ENCODE results near the gene LRPPRC. TPM values are rescaled to one million over a fixed set of nuclear protein-coding genes. Genes with fewer than 3 reads are reported as not detected.

The LRPPRC gene
- polyA plus RNA-seq, 1 of the 3 experiments (the other 2 are of a cell fraction) = 31.4 TPM

DNA sequence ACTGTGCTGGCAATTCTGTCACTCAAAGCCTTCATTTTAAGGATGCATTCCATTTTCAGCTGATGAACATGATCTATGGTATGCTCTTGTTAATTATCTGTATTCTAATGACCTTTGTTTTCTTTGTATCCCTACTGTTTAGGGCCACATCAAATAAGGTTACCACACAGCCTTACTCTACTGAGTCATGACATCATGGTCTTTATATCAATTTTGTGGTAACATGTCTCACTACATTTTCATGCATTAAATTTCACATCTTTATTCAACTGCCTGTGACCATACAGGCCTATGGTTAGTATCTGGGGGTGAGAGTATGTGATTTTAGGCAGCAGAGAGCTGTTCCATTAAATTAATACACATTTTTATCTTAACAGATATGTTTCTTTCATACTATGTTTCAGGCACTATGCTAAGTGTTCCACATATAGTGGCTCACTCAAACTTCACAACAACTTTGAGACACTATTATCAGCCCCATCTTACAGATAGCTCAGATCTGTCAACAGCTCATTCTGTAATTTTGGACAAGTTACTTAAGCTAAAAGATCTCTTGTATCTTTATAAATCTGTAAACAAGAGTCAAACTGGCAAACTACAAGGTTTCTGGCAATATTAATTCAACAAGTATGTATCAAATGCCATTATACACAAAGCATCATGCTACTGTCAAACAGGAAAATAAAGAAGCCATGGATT lies 18.0 kb downstream of the LRPPRC start:
- Histone ChIP-seq H3K4me3 (ENCODE audit: low read depth in 2 of 2, low read length in 1 of 2) (no peak overlapping the region), H3K9me3 (no peaks in the 10 kb centered on the region), H3K9ac (no peak overlapping the region), H3F3A (replicated peaks; ENCODE audit: insufficient read depth) (no peaks in the 10 kb centered on the region), H3K4me1 (ENCODE audit: control insufficient read depth in 1 of 2, insufficient read depth in 2 of 2, low read depth in 1 of 2, low read length in 1 of 2) (no peaks in the 10 kb centered on the region), H3K27ac (ENCODE audit: low read depth in 2 of 2, low read length in 1 of 2) (no peak overlapping the region), H4K20me1 (ENCODE audit: insufficient read depth) (no peaks in the 10 kb centered on the region), H3K36me3 (replicated peaks in 1 of 2; ENCODE audit: control insufficient read depth in 1 of 2, insufficient read depth in 2 of 2, low read length in 1 of 2) (peaks cover 83 to 89% of the 10 kb centered on the region in 2 experiments), H3K9me2 (no peaks in the 10 kb centered on the region), H3K4me2 (no peak overlapping the region), H3K79me2 (ENCODE audit: insufficient read depth) (peaks cover 38% of the 10 kb centered on the region), H2AFZ (ENCODE audit: low read depth) (no peak overlapping the region), H3K27me3 (ENCODE audit: insufficient read depth) (no peaks in the 10 kb centered on the region)
- CTCF ChIA-PET = interaction anchor here (0.6 to 2.5 kb wide), 3 partner anchors 8 to 360 kb away, joined by 3 to 8 read pairs (median 4); no protein-coding TSS in a partner anchor
- no peak for DNase-seq
- TF ChIP-seq SIN3A (IDR thresholded peaks at IDR 0.05; ENCODE audit: borderline replicate concordance, low read depth, low read length) (no peak), RCOR1 (IDR thresholded peaks at IDR 0.05; ENCODE audit: low read length) (no peak), USF1 (IDR thresholded peaks at IDR 0.05; ENCODE audit: borderline replicate concordance, low read depth) (no peak), EZH2phosphoT487 (IDR thresholded peaks at IDR 0.05; ENCODE audit: borderline replicate concordance, low read depth) (no peak), SMC3 (IDR thresholded peaks at IDR 0.05; ENCODE audit: low read depth, low read length) (no peak), TCF12 (IDR thresholded peaks at IDR 0.05) (no peak), JUND (IDR thresholded peaks at IDR 0.05) (no peak), YY1 (IDR thresholded peaks at IDR 0.05; ENCODE audit: low read depth) (no peak), MAX (IDR thresholded peaks at IDR 0.05; ENCODE audit: low read depth) (no peak)
- TF ChIP-seq, protein P1, sequence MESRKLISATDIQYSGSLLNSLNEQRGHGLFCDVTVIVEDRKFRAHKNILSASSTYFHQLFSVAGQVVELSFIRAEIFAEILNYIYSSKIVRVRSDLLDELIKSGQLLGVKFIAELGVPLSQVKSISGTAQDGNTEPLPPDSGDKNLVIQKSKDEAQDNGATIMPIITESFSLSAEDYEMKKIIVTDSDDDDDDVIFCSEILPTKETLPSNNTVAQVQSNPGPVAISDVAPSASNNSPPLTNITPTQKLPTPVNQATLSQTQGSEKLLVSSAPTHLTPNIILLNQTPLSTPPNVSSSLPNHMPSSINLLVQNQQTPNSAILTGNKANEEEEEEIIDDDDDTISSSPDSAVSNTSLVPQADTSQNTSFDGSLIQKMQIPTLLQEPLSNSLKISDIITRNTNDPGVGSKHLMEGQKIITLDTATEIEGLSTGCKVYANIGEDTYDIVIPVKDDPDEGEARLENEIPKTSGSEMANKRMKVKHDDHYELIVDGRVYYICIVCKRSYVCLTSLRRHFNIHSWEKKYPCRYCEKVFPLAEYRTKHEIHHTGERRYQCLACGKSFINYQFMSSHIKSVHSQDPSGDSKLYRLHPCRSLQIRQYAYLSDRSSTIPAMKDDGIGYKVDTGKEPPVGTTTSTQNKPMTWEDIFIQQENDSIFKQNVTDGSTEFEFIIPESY (IDR thresholded peaks at IDR 0.05; ENCODE audit: borderline replicate concordance, low read depth) = no peak
- POLR2A ChIA-PET = no interaction called here

DNA sequence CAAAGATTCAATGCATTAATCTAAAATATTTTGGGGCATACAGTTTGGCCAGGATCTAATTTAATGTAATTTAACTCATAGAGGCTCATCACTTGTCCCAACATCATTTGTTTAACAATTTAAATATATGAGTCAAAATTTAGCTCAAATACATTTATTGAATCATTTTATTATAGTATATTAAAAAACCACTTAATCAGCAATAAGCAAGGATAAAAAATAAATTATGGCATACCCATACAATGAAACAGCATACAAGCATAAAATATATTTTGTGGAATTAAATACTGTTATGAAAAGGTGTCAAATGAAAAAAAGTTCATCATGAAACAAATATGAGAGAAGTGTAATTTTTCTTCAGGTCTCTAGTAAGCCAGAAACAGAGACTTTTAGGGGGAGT lies 34.9 kb downstream of the LRPPRC start:
- Histone ChIP-seq H3K9ac (no peak overlapping the region), H3K4me2 (no peak overlapping the region), H3K79me2 (ENCODE audit: insufficient read depth) (no peaks in the 10 kb centered on the region), H2AFZ (ENCODE audit: low read depth) (no peak overlapping the region), H3K27ac (ENCODE audit: low read depth in 2 of 2, low read length in 1 of 2) (no peak overlapping the region), H3K36me3 (replicated peaks in 1 of 2; ENCODE audit: control insufficient read depth in 1 of 2, insufficient read depth in 2 of 2, low read length in 1 of 2) (peaks cover 89% of the 10 kb centered on the region in 2 experiments), H4K20me1 (ENCODE audit: insufficient read depth) (no peaks in the 10 kb centered on the region), H3K9me2 (no peaks in the 10 kb centered on the region), H3F3A (replicated peaks; ENCODE audit: insufficient read depth) (peaks cover 4% of the 10 kb centered on the region), H3K4me1 (ENCODE audit: control insufficient read depth in 1 of 2, insufficient read depth in 2 of 2, low read depth in 1 of 2, low read length in 1 of 2) (no peaks in the 10 kb centered on the region), H3K9me3 (no peaks in the 10 kb centered on the region), H3K4me3 (ENCODE audit: low read depth in 2 of 2, low read length in 1 of 2) (no peak overlapping the region), H3K27me3 (ENCODE audit: insufficient read depth) (no peaks in the 10 kb centered on the region)
- DNase-seq = no peak
- ChIA-PET CTCF (interaction anchor here (1.0 to 5.7 kb wide), 4 partner anchors 10 to 83 kb away, joined by 3 to 38 read pairs (median 10); no protein-coding TSS in a partner anchor), POLR2A (no interaction called here)
- TF ChIP-seq EZH2phosphoT487 (IDR thresholded peaks at IDR 0.05; ENCODE audit: borderline replicate concordance, low read depth) (no peak), FOXM1 (IDR thresholded peaks at IDR 0.05; ENCODE audit: low read depth) (no peak), SIN3A (IDR thresholded peaks at IDR 0.05; ENCODE audit: borderline replicate concordance, low read depth, low read length) (no peak), NRF1 (IDR thresholded peaks at IDR 0.05; ENCODE audit: low read depth, low read length) (no peak), RCOR1 (IDR thresholded peaks at IDR 0.05; ENCODE audit: low read length) (no peak), REST (IDR thresholded peaks at IDR 0.05; ENCODE audit: low read depth, low read length) (no peak), SMC3 (IDR thresholded peaks at IDR 0.05; ENCODE audit: low read depth, low read length) (no peak), MXI1 (IDR thresholded peaks at IDR 0.05; ENCODE audit: low read depth, low read length) (no peak)
- TF ChIP-seq, protein P2, sequence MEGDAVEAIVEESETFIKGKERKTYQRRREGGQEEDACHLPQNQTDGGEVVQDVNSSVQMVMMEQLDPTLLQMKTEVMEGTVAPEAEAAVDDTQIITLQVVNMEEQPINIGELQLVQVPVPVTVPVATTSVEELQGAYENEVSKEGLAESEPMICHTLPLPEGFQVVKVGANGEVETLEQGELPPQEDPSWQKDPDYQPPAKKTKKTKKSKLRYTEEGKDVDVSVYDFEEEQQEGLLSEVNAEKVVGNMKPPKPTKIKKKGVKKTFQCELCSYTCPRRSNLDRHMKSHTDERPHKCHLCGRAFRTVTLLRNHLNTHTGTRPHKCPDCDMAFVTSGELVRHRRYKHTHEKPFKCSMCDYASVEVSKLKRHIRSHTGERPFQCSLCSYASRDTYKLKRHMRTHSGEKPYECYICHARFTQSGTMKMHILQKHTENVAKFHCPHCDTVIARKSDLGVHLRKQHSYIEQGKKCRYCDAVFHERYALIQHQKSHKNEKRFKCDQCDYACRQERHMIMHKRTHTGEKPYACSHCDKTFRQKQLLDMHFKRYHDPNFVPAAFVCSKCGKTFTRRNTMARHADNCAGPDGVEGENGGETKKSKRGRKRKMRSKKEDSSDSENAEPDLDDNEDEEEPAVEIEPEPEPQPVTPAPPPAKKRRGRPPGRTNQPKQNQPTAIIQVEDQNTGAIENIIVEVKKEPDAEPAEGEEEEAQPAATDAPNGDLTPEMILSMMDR (IDR thresholded peaks at IDR 0.05) = no peak
- TF ChIP-seq, protein P1 (IDR thresholded peaks at IDR 0.05; ENCODE audit: borderline replicate concordance, low read depth) = no peak

All from SK-N-SH (cell line).